WTC11 (cell line): ENCODE measurements around the gene PTPN13. TPM values are rescaled to one million over a fixed set of nuclear protein-coding genes. Genes with fewer than 3 reads are reported as not detected.

ENCODE experiments used
- ATAC-seq: fragments of 200-7000 bp; cut with Tn5 transposase; 2 replicates; pipeline ENCODE4 v1.10.0; 2021; ENCODE audit warnings: mild to moderate bottlenecking, moderate library complexity
- CTCF ChIA-PET: fragments of 300-600 bp; sonication (Branson Sonifier 250); formaldehyde crosslinking; loops from one replicate; lab custom pipeline; 2021; ENCODE audit warnings: antibody characterized with exemption; lab: Charles Lee
- POLR2A ChIA-PET: fragments of 350-600 bp; sonication (Branson Sonifier 250); formaldehyde crosslinking; loops from one replicate; lab custom pipeline; 2021; ENCODE audit warnings: antibody characterized with exemption; lab: Charles Lee
- DNase-seq: peaks from one replicate; pipeline ENCODE4 v3.0.0; 2021; ENCODE audit warnings: low spot score
- H3K27ac Mint-ChIP-seq: 2 replicates; pipeline ENCODE4 v1.8.0; 2021; ENCODE audit warnings: mixed read lengths
- H3K27me3 Mint-ChIP-seq: 2 replicates; pipeline ENCODE4 v1.8.0; 2021; ENCODE audit warnings: low read depth, mild to moderate bottlenecking, moderate library complexity, mixed read lengths
- H3K36me3 Mint-ChIP-seq: 2 replicates; pipeline ENCODE4 v1.8.0; 2021; ENCODE audit warnings: mixed read lengths
- H3K4me1 Mint-ChIP-seq: 2 replicates; pipeline ENCODE4 v1.8.0; 2022; ENCODE audit warnings: mixed read lengths
- H3K4me3 Mint-ChIP-seq: 2 replicates; pipeline ENCODE4 v1.8.0; 2021; ENCODE audit warnings: mild to moderate bottlenecking, moderate library complexity, mixed read lengths
- H3K9me3 Mint-ChIP-seq: 2 replicates; pipeline ENCODE4 v1.8.0; 2021; ENCODE audit warnings: mixed read lengths
- AR ChIP-seq: fragments of 250-450 bp; sonication (Bioruptor Pico); IDR thresholded peaks from 2 replicates; pipeline ENCODE4 v1.9.0; 2021; ENCODE audit warnings: mild to moderate bottlenecking
- FOXP4 ChIP-seq: sonication (generic); formaldehyde crosslinking; IDR thresholded peaks from 2 replicates; pipeline ENCODE4 v1.8.0; 2022; ENCODE audit warnings: mild to moderate bottlenecking, missing genetic modification reagents
- GRHL2 ChIP-seq: fragments of 250-450 bp; sonication (Bioruptor Pico); IDR thresholded peaks from 2 replicates; pipeline ENCODE4 v1.8.0; 2022; ENCODE audit warnings: mild to moderate bottlenecking, moderate library complexity; ENCODE audit not compliant: insufficient replicate concordance, severe bottlenecking
- IRF1 ChIP-seq: sonication (generic); formaldehyde crosslinking; IDR thresholded peaks from 2 replicates; pipeline ENCODE4 v1.8.0; 2023; ENCODE audit warnings: missing genetic modification reagents
- MYBL2 ChIP-seq: sonication (generic); formaldehyde crosslinking; IDR thresholded peaks from 2 replicates; pipeline ENCODE4 v1.8.1; 2023; ENCODE audit warnings: mild to moderate bottlenecking, moderate library complexity, missing genetic modification reagents
- NR3C1 ChIP-seq: sonication (generic); formaldehyde crosslinking; conservative IDR thresholded peaks from 2 replicates; pipeline ENCODE4 v1.8.1; 2023; ENCODE audit warnings: low read depth, mild to moderate bottlenecking, missing genetic modification reagents
- PRDM15 ChIP-seq: sonication (generic); formaldehyde crosslinking; IDR thresholded peaks from 2 replicates; pipeline ENCODE4 v1.8.0; 2022; ENCODE audit warnings: missing genetic modification reagents
- PREB ChIP-seq: sonication (generic); formaldehyde crosslinking; IDR thresholded peaks from 2 replicates; pipeline ENCODE4 v1.8.1; 2022; ENCODE audit warnings: mild to moderate bottlenecking, missing genetic modification reagents, moderate library complexity, borderline replicate concordance
- ZNF121 ChIP-seq: sonication (generic); formaldehyde crosslinking; IDR thresholded peaks from 2 replicates; pipeline ENCODE4 v1.8.0; 2023; ENCODE audit warnings: missing genetic modification reagents
- ZNF317 ChIP-seq: sonication (generic); formaldehyde crosslinking; IDR thresholded peaks from 2 replicates; pipeline ENCODE4 v1.8.1; 2023; ENCODE audit warnings: low read depth, mild to moderate bottlenecking, moderate library complexity, missing genetic modification reagents, borderline replicate concordance
- ZNF423 ChIP-seq: fragments of 250-450 bp; sonication (Bioruptor Pico); IDR thresholded peaks from 2 replicates; pipeline ENCODE4 v2.1.2; 2022; ENCODE audit warnings: mild to moderate bottlenecking, moderate library complexity
- ZNF512 ChIP-seq: sonication (generic); formaldehyde crosslinking; IDR thresholded peaks from 2 replicates; pipeline ENCODE4 v1.8.1; 2022; ENCODE audit warnings: missing genetic modification reagents, borderline replicate concordance
- total RNA-seq: library from RNA; stranded (reverse); gene quantifications from 3 replicates; pipeline ENCODE4 v1.2.3, GENCODE V29; 2021

Gene PTPN13
- total RNA-seq, 1 experiment from 2014 or later, result 49.7 TPM

GRCh38 chr4:86825511-86825910, 231.4 kb downstream of the PTPN13 start (continued):
- TF ChIP-seq IRF1 (CRISPR knock-in tag) (no peak), ZNF317 (CRISPR knock-in tag) (no peak), AR (no peak), ZNF121 (CRISPR knock-in tag) (no peak), FOXP4 (no peak)

GRCh38 chr4:86831262-86832130, 237.4 kb downstream of the PTPN13 start:
- Mint-ChIP-seq H3K9me3 (0 out of 2 replicates have a peak, but pooled peaks cover 3% of the 10 kb centered on the region), H3K36me3 (no peaks in the 10 kb centered on the region), H3K27ac (no peak overlapping the region), H3K4me1 (no peaks in the 10 kb centered on the region), H3K27me3 (no peaks in the 10 kb centered on the region), H3K4me3 (no peak overlapping the region)
- CTCF ChIA-PET, result interaction anchor here (1.0 kb wide), 1 partner anchor 336 kb away, joined by 3 read pairs; no protein-coding TSS in a partner anchor
- no peak for TF ChIP-seq ZNF512 (CRISPR knock-in tag)
- no peak for TF ChIP-seq NR3C1 (CRISPR knock-in tag)
- no peak for TF ChIP-seq MYBL2 (CRISPR knock-in tag)
- no peak for TF ChIP-seq PREB (CRISPR knock-in tag)
- peak; percentile 23; the same call in 1 of the 2 replicates for TF ChIP-seq PRDM15 (CRISPR knock-in tag)
- TF ChIP-seq GRHL2, result no peak
- TF ChIP-seq ZNF423 (CRISPR knock-in tag), result no peak
- POLR2A ChIA-PET, result no interaction called here
- ATAC-seq (no peak), DNase-seq (no peak)
